SK-N-SH (cell line): ENCODE results near the gene PHIP. TPM values are rescaled to one million over a fixed set of nuclear protein-coding genes. Genes with fewer than 3 reads are reported as not detected.
"Not testable (repeated sequence)": the region's sequence is repeated elsewhere in the genome, so short reads cannot be mapped to it uniquely, and the experiment has no call there.

Source experiments
- CTCF ChIA-PET: fragments of 300-600, 350-600 bp; formaldehyde crosslinking; extraction: SDS; loops from one replicate; lab custom pipeline; 2021; lab: Yijun Ruan, JAX
- POLR2A ChIA-PET: fragments of 350-600 bp; sonication (Branson Sonifier 250); formaldehyde crosslinking; extraction: SDS; loops from one replicate; lab custom pipeline; 2020; ENCODE audit warnings: antibody characterized with exemption, inconsistent platforms; lab: Yijun Ruan, JAX
- DNase-seq: peaks from one replicate; pipeline ENCODE4 v3.0.0; 2012
- H2AFZ ChIP-seq: fragments of 200-600 bp; sonication (generic); 2 replicates; pipeline ENCODE4 v1.8.1; 2016; ENCODE audit warnings: antibody characterized with exemption, mild to moderate bottlenecking, low read depth
- H3F3A ChIP-seq: fragments of 200-600 bp; sonication (generic); replicated peaks from 2 replicates; pipeline ENCODE3; 2016; ENCODE audit warnings: antibody characterized with exemption, mild to moderate bottlenecking; ENCODE audit not compliant: insufficient read depth
- H3K27ac ChIP-seq, 2 experiments: fragments of 200-500 bp in 1 of 2; fragments of 200-600 bp in 1 of 2; sonication (Bioruptor generic) in 1 of 2; sonication (generic), shearing (Covaris generic) in 1 of 2; 2 replicates each; pipeline versions ENCODE4 v1.5.1 to v1.6.1; 2014 to 2016; ENCODE audit warnings: low read depth in 2 of 2, inconsistent platforms in 1 of 2, low read length in 1 of 2, mild to moderate bottlenecking in 1 of 2, mixed read lengths in 1 of 2
- H3K27me3 ChIP-seq: fragments of 200-600 bp; sonication (generic), shearing (Covaris generic); 2 replicates; pipeline ENCODE4 v1.6.1; 2016; ENCODE audit warnings: mixed run types; ENCODE audit not compliant: insufficient read depth
- H3K36me3 ChIP-seq, 2 experiments: fragments of 200-500 bp in 1 of 2; fragments of 200-600 bp in 1 of 2; sonication (Bioruptor generic) in 1 of 2; sonication (generic) in 1 of 2; replicated peaks in 1 of 2; 2 replicates each; pipeline versions ENCODE3 to v1.5.1; 2014 to 2016; ENCODE audit warnings: low read length in 1 of 2, mild to moderate bottlenecking in 1 of 2; ENCODE audit not compliant: insufficient read depth in 2 of 2, control insufficient read depth in 1 of 2
- H3K4me1 ChIP-seq, 2 experiments: fragments of 200-500 bp in 1 of 2; fragments of 200-600 bp in 1 of 2; sonication (Bioruptor generic) in 1 of 2; sonication (generic), shearing (Covaris generic) in 1 of 2; 2 replicates each; pipeline versions ENCODE4 v1.5.1 to v1.6.1; 2014 to 2016; ENCODE audit warnings: low read depth in 1 of 2, low read length in 1 of 2, mixed run types in 1 of 2; ENCODE audit not compliant: insufficient read depth in 2 of 2, control insufficient read depth in 1 of 2
- H3K4me2 ChIP-seq: fragments of 200-600 bp; sonication (generic), shearing (Covaris generic); 2 replicates; pipeline ENCODE4 v1.6.1; 2017; ENCODE audit warnings: mixed run types
- H3K4me3 ChIP-seq, 2 experiments: fragments of 200-500 bp in 1 of 2; fragments of 200-600 bp in 1 of 2; sonication (Bioruptor generic) in 1 of 2; sonication (generic), shearing (Covaris generic) in 1 of 2; 2 replicates each; pipeline versions ENCODE4 v1.5.1 to v1.8.1; 2014 to 2016; ENCODE audit warnings: low read depth in 2 of 2, inconsistent platforms in 1 of 2, low read length in 1 of 2, mild to moderate bottlenecking in 1 of 2, mixed read lengths in 1 of 2, moderate library complexity in 1 of 2
- H3K79me2 ChIP-seq: fragments of 200-600 bp; sonication (generic); 2 replicates; pipeline ENCODE4 v1.8.1; 2017; ENCODE audit warnings: mild to moderate bottlenecking; ENCODE audit not compliant: insufficient read depth
- H3K9ac ChIP-seq: fragments of 200-600 bp; sonication (generic); 2 replicates; pipeline ENCODE4 v1.6.1; 2017; ENCODE audit warnings: mixed run types
- H3K9me2 ChIP-seq: fragments of 200-600 bp; sonication (generic); 2 replicates; pipeline ENCODE4 v1.6.1; 2017; ENCODE audit warnings: mixed run types
- H3K9me3 ChIP-seq: fragments of 200-600 bp; sonication (generic); 2 replicates; pipeline ENCODE4 v1.6.1; 2017; ENCODE audit warnings: mixed run types, mild to moderate bottlenecking, moderate library complexity
- H4K20me1 ChIP-seq: fragments of 200-600 bp; sonication (generic); 2 replicates; pipeline ENCODE4 v1.6.1; 2017; ENCODE audit warnings: mild to moderate bottlenecking, mixed run types; ENCODE audit not compliant: insufficient read depth
- CHD2 ChIP-seq: fragments of 150-350 bp; IDR thresholded peaks from 2 replicates; pipeline ENCODE4 v1.6.1; 2018; ENCODE audit warnings: low read length; ENCODE audit not compliant: partially characterized antibody
- FOSL2 ChIP-seq: IDR thresholded peaks from 2 replicates; pipeline ENCODE4 v1.4.0; 2012; ENCODE audit warnings: low read depth, mild to moderate bottlenecking, moderate library complexity, borderline replicate concordance
- MXI1 ChIP-seq: IDR thresholded peaks from 2 replicates; pipeline ENCODE4 v1.6.1; 2012; ENCODE audit warnings: mild to moderate bottlenecking, low read depth, low read length, improper control_type of control experiment
- NRF1 ChIP-seq: IDR thresholded peaks from 2 replicates; pipeline ENCODE4 v1.6.1; 2012; ENCODE audit warnings: low read depth, mild to moderate bottlenecking, low read length
- RCOR1 ChIP-seq: fragments of 150-350 bp; IDR thresholded peaks from 2 replicates; pipeline ENCODE4 v1.6.1; 2017; ENCODE audit warnings: antibody characterized with exemption, low read length
- SMC3 ChIP-seq: IDR thresholded peaks from 2 replicates; pipeline ENCODE4 v1.6.1; 2012; ENCODE audit warnings: low read depth, low read length, improper control_type of control experiment
- TAF1 ChIP-seq: IDR thresholded peaks from 2 replicates; pipeline ENCODE4 v1.6.1; 2012; ENCODE audit warnings: low read depth, mild to moderate bottlenecking, low read length, moderate library complexity, borderline replicate concordance
- TEAD4 ChIP-seq: IDR thresholded peaks from 2 replicates; pipeline ENCODE4 v1.4.0; 2012; ENCODE audit warnings: mild to moderate bottlenecking, borderline replicate concordance; ENCODE audit not compliant: insufficient read depth
- USF2 ChIP-seq: fragments of 150-350 bp; IDR thresholded peaks from 2 replicates; pipeline ENCODE4 v1.6.1; 2017; ENCODE audit warnings: antibody characterized with exemption, low read length, low read depth, borderline replicate concordance
- WGBS: methylation state at CpG from one replicate; pipeline ENCODE4 v1.1.6; 2017; ENCODE audit warnings: low lambda C conversion rate; 5-methylcytosine and 5-hydroxymethylcytosine counted together
- polyA plus RNA-seq, 3 experiments: library from polyadenylated mRNA; depleted of rRNA; stranded (reverse); fragments of >200 nt; gene quantifications; 2 replicates each; pipeline ENCODE4 v1.2.3, GENCODE V29; 2012
- TF ChIP-seq, protein P1 (sequence below): fragments of 200-600 bp; sonication (generic); IDR thresholded peaks from 2 replicates; pipeline ENCODE4 v1.6.1; 2017; ENCODE audit warnings: antibody characterized with exemption, mild to moderate bottlenecking, moderate library complexity
- TF ChIP-seq, protein P2 (sequence below): IDR thresholded peaks from 2 replicates; pipeline ENCODE4 v1.6.1; 2012; ENCODE audit warnings: mild to moderate bottlenecking, low read depth, low read length, moderate library complexity

PHIP gene
- polyA plus RNA-seq, 1 of the 3 experiments (the other 2 are of a cell fraction): 1.7 TPM

DNA sequence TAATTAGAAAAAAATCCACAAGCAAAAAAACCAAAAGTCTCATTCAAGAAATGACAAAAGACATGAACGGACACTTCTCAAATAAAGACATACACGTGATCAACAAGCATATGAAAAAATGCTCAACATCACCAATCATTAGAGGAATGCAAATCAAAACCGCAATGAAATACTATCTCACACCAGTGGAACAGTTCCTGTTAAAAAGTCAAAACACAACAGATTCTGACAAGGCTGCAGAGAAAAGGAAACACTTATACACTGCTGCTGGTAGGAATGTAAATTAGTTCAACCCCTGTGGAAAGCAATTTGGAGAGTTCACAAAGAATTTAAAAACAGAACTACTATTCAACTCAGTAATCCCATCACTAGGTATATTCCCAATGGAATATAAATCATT lies 152.7 kb downstream of the PHIP start:
- Histone ChIP-seq H3K79me2 (no peaks in the 10 kb centered on the region), H3K9me2 (no peaks in the 10 kb centered on the region), H2AFZ (no peak overlapping the region), H3K27me3 (no peaks in the 10 kb centered on the region), H3K36me3 (no peaks in the 10 kb centered on the region), H3K9me3 (peaks cover 7% of the 10 kb centered on the region; the same call in 1 of the 2 replicates), H4K20me1 (no peaks in the 10 kb centered on the region), H3K4me2 (no peak overlapping the region), H3K9ac (no peak overlapping the region), H3F3A (no peaks in the 10 kb centered on the region), H3K27ac (no peak overlapping the region), H3K4me3 (no peak overlapping the region), H3K4me1 (no peaks in the 10 kb centered on the region)
- POLR2A ChIA-PET: no interaction called here
- CTCF ChIA-PET: no interaction called here
- no peak for DNase-seq
- WGBS: 77% methylated on average over 3 of the region's 3 CpGs
- no peak for TF ChIP-seq USF2
- TF ChIP-seq TAF1: no peak
- no peak for TF ChIP-seq TEAD4
- TF ChIP-seq, protein P1, sequence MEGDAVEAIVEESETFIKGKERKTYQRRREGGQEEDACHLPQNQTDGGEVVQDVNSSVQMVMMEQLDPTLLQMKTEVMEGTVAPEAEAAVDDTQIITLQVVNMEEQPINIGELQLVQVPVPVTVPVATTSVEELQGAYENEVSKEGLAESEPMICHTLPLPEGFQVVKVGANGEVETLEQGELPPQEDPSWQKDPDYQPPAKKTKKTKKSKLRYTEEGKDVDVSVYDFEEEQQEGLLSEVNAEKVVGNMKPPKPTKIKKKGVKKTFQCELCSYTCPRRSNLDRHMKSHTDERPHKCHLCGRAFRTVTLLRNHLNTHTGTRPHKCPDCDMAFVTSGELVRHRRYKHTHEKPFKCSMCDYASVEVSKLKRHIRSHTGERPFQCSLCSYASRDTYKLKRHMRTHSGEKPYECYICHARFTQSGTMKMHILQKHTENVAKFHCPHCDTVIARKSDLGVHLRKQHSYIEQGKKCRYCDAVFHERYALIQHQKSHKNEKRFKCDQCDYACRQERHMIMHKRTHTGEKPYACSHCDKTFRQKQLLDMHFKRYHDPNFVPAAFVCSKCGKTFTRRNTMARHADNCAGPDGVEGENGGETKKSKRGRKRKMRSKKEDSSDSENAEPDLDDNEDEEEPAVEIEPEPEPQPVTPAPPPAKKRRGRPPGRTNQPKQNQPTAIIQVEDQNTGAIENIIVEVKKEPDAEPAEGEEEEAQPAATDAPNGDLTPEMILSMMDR: no peak
- TF ChIP-seq, protein P2, sequence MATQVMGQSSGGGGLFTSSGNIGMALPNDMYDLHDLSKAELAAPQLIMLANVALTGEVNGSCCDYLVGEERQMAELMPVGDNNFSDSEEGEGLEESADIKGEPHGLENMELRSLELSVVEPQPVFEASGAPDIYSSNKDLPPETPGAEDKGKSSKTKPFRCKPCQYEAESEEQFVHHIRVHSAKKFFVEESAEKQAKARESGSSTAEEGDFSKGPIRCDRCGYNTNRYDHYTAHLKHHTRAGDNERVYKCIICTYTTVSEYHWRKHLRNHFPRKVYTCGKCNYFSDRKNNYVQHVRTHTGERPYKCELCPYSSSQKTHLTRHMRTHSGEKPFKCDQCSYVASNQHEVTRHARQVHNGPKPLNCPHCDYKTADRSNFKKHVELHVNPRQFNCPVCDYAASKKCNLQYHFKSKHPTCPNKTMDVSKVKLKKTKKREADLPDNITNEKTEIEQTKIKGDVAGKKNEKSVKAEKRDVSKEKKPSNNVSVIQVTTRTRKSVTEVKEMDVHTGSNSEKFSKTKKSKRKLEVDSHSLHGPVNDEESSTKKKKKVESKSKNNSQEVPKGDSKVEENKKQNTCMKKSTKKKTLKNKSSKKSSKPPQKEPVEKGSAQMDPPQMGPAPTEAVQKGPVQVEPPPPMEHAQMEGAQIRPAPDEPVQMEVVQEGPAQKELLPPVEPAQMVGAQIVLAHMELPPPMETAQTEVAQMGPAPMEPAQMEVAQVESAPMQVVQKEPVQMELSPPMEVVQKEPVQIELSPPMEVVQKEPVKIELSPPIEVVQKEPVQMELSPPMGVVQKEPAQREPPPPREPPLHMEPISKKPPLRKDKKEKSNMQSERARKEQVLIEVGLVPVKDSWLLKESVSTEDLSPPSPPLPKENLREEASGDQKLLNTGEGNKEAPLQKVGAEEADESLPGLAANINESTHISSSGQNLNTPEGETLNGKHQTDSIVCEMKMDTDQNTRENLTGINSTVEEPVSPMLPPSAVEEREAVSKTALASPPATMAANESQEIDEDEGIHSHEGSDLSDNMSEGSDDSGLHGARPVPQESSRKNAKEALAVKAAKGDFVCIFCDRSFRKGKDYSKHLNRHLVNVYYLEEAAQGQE: no peak
- no peak for TF ChIP-seq RCOR1
- no peak for TF ChIP-seq MXI1
- no peak for TF ChIP-seq NRF1
- no peak for TF ChIP-seq FOSL2
- no peak for TF ChIP-seq SMC3
- TF ChIP-seq CHD2: no peak

- H3K4me2 ChIP-seq, H3K79me2 ChIP-seq, CTCF ChIA-PET, H3K36me3 ChIP-seq, H2AFZ ChIP-seq, H3F3A ChIP-seq, H3K4me1 ChIP-seq, H3K9ac ChIP-seq, H3K27me3 ChIP-seq, H3K4me3 ChIP-seq, H4K20me1 ChIP-seq, H3K27ac ChIP-seq, DNase-seq, POLR2A ChIA-PET, H3K9me2 ChIP-seq: not testable (repeated sequence)
- WGBS: 100% methylated on average over 8 of the region's 10 CpGs
- peaks cover 26% of the 10 kb centered on the region; the same call in 1 of the 2 replicates for H3K9me3 ChIP-seq
Observed at GRCh38 chr6:78921168-78921567, 156.9 kb downstream of the PHIP start.
